GM19395 (cell line): ENCODE data around the gene RIC3.

Experiments used
- ATAC-seq: cut with Tn5 transposase; IDR thresholded peaks from one replicate; pipeline ENCODE4 v1.9.1; 2021; ENCODE audit warnings: mild to moderate bottlenecking, moderate library complexity; ENCODE audit not compliant: unreplicated experiment

RIC3 gene

GRCh38 chr11:8090756-8091155 is 78.1 kb downstream of the RIC3 start:
- ATAC-seq: no peak

DNA sequence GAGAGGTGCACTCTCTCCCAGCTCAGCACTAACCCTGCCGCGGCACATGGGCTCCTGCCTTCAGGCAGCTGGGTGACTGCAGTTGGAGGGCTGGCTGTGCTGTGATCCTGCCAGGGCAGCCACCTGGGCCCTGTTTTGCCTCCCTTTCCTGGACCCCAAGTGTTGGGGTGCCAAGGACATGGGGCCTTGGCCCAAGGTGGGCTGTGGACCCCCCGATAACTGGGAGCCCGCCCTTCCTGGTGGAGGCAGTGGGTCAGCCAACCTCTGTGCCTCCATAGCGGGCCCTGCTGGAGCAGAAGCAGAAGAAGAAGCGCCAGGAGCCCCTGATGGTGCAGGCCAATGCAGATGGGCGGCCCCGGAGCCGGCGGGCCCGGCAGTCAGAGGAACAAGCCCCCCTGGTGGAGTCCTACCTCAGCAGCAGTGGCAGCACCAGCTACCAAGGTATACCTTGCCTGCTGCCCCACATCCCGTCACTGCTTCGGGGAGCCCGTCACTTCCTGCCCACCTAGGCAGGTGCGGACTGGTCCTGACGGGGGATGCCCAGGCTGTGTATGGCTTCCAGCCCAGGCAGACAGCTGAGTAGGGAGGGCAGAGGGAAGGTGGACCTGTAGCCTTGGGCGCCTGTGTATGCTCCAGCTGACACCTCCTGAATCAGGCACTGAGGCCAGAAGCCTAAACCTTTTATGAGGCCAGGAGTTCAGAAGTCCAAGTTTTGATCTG is 78.9 kb downstream of the RIC3 start:
- no peak for ATAC-seq

DNA sequence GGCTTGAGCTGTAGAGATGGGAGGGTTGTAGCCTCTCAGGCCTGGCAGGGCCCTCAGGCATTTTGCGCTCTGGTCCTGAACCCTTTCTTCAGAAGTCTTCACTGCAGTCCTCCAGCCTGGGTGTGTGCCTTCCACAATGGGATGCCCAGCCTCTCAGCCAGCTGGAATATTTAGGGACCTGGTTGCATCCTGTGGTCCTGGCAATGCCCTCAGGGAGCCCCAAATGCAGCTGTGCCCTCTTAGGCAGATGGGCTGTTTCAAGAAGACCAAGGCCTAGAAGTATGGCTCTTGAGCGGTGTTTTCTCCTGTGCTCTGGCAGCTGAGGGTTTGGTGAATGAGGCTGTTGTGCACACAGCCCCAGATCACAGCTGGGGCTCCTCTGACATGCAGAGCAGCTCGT is 81.1 kb downstream of the RIC3 start:
- no peak for ATAC-seq

- ATAC-seq: no peak
Measured at GRCh38 chr11:8087185-8087584, 81.6 kb downstream of the RIC3 start.

GRCh38 chr11:8086571-8086970 is 82.3 kb downstream of the RIC3 start:
- ATAC-seq: no peak

GRCh38 chr11:8086001-8086479 is 82.8 kb downstream of the RIC3 start:
- ATAC-seq: no peak

- ATAC-seq: no peak
Measured at GRCh38 chr11:8085011-8085645, 83.7 kb downstream of the RIC3 start.

DNA sequence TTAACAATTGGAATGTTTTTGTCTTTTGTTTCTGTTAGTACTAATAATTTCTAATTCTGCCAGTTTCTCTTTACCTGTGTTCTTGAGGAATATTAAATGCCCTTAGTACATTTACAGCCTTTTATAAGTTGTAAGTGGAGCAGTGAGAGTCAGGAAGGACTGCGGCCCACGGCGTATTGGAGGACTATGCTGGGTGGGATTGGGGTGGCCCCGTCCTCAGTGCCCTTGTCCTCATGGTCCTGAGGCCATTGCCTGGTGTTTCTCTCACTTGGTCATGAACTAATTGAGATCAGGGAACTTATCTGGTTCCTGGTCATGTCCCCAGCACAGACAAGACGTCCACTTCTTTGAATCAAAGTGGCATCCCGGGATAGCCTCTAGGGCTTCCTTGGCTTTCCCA is 84.5 kb downstream of the RIC3 start:
- ATAC-seq: no peak

- no peak for ATAC-seq
Measured at GRCh38 chr11:8083871-8084281, 84.9 kb downstream of the RIC3 start.

DNA sequence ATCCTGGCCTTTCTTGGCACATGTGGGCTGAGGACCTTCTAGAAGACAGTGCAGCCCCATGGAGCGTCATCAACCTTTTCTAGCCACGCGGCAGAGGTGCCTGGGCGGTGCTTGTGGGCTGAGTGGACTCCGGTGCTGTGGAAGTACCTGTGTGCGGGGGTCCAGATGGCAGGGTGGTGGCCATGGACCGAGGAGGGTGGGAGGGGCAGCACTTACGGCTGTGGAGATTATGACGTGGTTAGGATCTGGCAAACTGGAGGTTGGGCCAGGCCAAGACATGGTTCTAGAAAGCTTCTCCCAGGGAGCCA is 85.8 kb downstream of the RIC3 start:
- no peak for ATAC-seq

GRCh38 chr11:8082391-8083087 is 86.3 kb downstream of the RIC3 start:
- ATAC-seq: no peak

GRCh38 chr11:8081591-8082250 is 87.1 kb downstream of the RIC3 start:
- no peak for ATAC-seq

GRCh38 chr11:8080674-8081590 is 87.9 kb downstream of the RIC3 start, which contains the start of gene TUB:
Gene TUB, plus strand, starts transcription at chr11:8081211. Its CDS starts 300 bp downstream, at chr11:8081511.
- no peak for ATAC-seq

DNA sequence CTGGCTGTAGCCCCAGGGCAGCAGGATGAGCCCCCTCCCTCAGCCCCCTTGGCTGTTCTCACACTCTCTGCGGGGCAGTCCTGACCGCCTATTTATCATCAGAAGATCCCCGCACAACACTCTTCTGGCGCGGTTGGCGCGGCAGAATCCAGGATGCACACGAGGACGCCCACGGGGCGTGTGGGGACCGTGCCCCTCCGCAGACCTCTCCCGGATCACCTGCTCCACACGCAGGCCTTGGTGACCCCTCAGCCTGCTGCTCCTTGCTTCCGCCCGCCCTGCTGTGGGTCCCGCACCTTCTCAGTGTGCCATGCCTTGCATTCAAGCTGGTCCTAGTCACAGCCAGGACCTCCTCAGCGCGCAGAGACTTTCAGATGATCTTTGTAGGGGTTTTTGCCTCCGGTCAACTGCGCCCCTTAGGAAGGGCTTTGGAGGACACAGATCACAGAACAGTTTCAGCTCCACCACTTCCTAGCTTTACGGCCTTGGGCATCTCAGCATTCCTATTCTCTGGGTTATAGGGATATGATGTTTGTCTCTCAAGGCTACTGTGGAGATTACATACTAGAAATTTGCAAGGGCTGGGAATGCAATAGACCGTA is 88.7 kb downstream of the RIC3 start:
- ATAC-seq: no peak

- ATAC-seq: no peak
Measured at GRCh38 chr11:8079111-8079675, 89.6 kb downstream of the RIC3 start.

DNA sequence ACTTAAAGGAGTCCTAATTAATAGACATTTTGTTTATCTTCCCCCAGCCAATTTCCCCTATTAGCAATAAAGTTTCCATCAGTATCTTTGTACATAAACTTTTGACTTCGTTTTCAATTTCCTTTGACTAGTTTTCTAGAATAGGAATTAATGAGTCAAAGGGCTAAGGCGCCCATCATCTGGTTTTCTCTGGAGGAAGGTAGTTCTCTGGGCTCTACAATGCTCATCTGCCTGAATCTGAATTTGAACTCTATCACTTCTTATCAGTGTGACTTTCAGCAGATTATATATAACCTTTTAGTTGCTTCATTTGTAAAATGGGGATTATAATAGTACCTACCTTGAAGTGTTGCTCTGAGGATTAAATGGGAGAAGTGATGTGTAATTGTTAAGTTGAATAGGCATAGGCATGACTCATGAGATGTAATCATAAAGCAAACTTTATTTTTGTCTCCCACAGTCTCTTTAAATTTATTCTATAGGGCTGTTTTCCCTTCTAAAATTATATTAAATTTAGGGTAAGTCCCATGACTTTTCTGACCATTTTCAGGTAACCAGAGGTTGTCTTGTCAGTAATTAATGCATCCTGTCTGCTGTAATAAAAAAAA is 93.6 kb downstream of the RIC3 start:
- no peak for ATAC-seq

- ATAC-seq: no peak
Measured at GRCh38 chr11:8071616-8072581, 96.9 kb downstream of the RIC3 start.
